Retinal pigment epithelial cell (primary cell): ENCODE measurements around the gene CCDC71L.

Experiments
- DNase-seq: peaks from one replicate; pipeline ENCODE4 v3.0.0-alpha.2; 2010; ENCODE audit warnings: low read depth
- H3K4me3 ChIP-seq: 2 replicates; pipeline ENCODE4 v1.5.1; 2011; ENCODE audit warnings: mild to moderate bottlenecking, low read length, control low read depth, moderate library complexity
- TF ChIP-seq, protein P1 (sequence below): conservative IDR thresholded peaks from 2 replicates; pipeline ENCODE4 v1.5.1; 2011; ENCODE audit warnings: low read depth, low read length, control low read depth, inconsistent platforms

The CCDC71L gene

DNA sequence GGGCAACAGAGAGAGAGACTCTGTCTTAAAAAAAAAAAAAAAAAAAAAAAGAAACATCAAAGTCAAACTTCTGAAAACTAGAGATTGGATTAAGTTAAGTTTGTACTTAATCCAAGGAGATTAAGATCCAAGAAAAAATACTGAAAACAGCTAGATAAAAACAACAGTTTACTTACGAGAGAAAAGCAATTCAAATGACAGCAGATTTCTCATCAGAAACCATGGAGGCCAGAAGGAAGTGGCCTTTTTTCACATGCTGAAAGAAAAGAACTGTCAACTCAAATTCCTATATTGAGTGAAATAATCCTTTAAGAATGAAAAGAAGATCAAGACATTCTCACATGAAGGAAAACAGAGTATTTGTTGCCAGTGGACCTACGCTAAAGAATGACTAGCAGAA, 5.4 kb upstream of the CCDC71L start:
- no peak for DNase-seq
- TF ChIP-seq, protein P1, sequence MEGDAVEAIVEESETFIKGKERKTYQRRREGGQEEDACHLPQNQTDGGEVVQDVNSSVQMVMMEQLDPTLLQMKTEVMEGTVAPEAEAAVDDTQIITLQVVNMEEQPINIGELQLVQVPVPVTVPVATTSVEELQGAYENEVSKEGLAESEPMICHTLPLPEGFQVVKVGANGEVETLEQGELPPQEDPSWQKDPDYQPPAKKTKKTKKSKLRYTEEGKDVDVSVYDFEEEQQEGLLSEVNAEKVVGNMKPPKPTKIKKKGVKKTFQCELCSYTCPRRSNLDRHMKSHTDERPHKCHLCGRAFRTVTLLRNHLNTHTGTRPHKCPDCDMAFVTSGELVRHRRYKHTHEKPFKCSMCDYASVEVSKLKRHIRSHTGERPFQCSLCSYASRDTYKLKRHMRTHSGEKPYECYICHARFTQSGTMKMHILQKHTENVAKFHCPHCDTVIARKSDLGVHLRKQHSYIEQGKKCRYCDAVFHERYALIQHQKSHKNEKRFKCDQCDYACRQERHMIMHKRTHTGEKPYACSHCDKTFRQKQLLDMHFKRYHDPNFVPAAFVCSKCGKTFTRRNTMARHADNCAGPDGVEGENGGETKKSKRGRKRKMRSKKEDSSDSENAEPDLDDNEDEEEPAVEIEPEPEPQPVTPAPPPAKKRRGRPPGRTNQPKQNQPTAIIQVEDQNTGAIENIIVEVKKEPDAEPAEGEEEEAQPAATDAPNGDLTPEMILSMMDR: no peak
- H3K4me3 ChIP-seq: no peak overlapping the region

DNA sequence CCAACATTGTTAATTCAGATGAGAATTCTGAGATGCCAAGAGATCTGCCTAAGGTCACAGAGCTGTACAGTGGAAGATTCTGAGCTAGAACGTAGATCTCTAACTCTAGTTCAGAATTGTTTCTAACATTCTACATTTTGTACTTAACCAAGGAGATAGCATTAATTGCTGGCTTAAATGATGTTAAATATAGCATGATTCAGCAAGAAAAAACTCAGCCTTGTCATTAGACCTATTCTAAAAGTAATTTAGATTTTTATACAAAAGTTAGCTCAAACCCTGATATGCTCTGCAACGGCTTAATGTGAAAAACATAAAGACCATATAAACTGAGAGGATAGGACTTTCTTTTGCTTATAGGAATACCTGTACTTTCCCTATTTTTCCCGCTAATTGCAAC, 3.4 kb upstream of the CCDC71L start:
- no peak overlapping the region for H3K4me3 ChIP-seq
- DNase-seq: no peak
- TF ChIP-seq, protein P1: no peak

DNA sequence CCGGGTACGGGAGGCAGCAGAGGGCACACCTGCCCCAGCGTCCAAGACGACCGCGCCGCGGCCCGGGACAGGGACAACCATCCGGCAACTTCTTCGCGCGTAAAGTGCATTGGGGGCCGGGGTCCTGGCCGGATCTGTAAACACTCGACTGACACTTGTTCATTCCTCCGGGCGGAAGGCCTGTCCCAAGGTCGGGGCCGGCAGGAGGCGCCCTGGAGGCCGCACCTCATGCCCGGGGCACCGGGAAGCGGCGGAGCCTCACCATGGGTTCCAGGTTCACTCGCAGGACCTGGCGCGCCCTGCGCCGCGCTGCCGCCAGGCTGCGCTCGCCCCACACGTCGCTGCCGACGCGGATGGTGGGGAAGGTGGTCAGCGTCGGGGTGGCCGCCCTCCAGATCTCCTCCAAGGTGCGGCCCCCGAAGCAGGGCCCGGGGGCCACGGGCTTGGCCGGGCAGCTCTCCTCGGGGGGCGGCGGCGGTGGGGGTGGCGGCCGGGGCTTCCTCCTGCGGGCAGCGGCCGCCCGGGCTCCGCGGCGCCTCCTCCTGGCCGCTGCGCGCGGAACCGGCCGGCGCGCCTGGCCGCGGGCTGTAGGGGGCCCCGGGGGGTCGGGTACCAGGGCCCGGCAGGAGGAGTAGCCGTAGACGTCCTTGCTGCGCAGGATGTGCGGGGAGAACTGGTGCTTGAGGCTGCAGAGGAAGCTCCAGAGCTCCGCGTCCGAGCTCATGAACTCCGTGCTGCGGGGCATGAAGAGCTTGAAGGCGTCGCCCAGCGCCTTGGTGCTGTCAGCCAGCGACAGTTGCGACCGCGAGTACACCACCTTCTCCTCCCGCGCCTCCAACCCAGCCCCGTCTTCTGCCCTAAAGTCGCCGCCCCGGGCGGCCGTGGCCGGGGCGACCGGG, 746 bp downstream of the CCDC71L start:
- TF ChIP-seq, protein P1: peak; percentile 71
- H3K4me3 ChIP-seq: peak overlapping the region; percentile 82
- no peak for DNase-seq

DNA sequence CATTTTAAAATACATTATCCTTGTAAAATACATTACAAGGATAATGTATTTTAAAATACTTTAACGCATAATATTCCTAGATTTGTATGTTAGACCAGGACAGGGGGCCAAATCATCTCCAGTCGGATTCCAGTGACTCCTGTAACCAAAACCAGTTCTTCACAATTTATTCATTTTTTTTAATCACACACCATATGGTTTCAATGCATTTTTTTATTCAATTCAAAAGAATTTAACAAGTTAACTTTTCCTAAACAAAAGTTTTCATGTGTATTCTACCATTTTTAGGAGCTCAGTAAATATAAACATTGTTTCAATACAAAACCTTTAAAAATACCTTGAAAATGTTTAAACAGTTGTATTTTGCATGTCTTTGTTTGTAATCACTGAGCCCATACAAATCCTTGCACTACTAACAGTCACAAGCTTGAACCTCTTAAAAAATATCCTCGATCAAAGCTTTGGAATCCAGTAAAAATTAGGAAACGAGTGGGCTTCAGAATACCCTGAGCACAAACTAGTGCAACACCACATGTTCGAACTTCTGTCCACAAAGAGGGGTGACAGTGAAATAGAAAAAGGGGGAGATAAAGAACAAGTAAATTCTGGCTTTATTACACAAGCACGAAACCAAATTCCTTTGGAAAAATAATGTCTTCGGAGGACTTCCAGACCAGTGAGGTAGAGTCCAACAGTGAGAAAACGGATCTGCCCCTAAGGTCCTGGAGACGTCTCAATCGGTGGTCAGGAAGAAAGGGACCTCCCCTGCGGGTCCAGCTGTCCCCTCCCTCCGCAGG, 1.6 kb downstream of the CCDC71L start:
- TF ChIP-seq, protein P1: no peak
- peak overlapping the region; percentile 80 for H3K4me3 ChIP-seq
- no peak for DNase-seq

DNA sequence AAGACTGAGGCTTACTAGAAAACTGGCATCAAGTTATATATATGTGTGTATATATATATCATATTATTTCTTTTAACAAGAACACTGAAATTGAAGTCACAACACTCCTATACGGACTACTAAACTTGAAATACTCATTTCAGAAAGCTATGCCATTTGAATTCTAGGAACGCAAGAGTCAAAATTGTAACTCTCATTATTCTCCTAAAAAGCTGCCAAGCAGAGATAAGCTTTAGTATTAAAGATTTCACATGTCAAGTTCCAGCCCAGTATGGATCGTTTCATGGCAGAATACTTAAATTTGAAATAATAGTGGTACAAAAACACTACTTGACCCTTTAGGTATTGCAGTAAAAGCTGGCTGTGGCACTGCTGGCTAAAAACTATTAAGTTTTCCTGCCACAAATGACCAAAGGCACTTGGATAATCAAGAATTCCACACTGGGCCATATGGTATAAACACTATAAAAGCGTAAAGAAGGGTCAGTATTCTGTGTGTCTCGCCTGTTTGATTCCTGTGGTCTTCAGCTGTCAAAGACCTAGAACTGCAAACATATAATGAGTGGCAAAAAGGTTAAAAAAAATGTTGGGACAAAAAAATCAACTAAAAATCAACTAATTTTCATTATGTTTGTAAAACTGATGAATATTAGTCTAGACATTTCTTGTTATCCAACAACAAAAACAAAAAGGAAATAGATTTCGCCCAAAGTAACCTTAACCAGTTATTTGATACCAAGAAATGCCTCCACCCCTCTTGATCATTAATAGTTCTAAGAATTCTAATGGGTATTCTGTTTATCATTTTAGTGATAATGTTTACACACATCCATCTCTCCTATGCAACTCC, 2.4 kb downstream of the CCDC71L start:
- H3K4me3 ChIP-seq: peak overlapping the region; percentile 80
- TF ChIP-seq, protein P1: no peak
- no peak for DNase-seq

DNA sequence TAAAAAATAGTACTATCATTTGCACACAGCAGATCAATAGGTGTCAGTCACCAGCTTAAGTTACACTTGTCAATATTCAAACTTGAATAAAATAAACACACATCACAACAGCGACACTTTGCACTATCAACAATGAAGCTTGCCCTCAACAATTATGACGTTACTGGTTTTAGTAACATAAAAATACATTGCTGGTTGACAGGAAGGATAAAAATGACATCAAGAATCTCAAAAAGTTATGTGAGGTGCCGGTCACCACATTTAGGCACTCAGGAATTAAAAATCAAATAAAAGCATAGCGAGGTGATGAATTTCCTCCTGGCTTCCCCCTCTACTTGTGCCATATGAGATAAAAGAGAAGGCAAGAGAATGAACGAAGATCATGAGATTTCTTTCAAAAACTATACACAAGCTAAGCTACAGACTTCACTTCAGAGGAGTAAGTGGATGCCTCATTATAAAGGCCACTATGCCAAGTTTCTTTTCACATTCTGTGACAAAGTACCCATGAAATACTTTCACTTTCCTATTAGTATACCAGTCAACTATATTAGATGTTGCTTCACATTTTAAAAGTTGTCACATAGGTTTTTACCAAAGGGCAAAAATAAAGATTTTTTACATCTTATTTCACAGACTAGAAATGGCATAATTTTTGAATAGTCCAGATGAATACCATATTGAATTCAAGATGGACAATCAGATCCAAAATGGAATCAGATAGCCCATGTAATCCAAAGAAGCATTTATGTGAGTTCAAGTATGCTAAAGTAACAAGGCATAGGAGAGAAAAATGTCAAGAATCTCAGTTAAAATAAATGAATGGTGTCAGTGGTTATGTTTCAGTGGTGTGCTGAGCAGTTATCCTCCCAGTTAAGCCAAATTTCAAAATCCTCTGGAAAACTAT, 3.6 kb downstream of the CCDC71L start:
- DNase-seq: no peak
- TF ChIP-seq, protein P1: no peak
- no peak overlapping the region for H3K4me3 ChIP-seq
